ENCODE results near the gene TBC1D22A.

DNA sequence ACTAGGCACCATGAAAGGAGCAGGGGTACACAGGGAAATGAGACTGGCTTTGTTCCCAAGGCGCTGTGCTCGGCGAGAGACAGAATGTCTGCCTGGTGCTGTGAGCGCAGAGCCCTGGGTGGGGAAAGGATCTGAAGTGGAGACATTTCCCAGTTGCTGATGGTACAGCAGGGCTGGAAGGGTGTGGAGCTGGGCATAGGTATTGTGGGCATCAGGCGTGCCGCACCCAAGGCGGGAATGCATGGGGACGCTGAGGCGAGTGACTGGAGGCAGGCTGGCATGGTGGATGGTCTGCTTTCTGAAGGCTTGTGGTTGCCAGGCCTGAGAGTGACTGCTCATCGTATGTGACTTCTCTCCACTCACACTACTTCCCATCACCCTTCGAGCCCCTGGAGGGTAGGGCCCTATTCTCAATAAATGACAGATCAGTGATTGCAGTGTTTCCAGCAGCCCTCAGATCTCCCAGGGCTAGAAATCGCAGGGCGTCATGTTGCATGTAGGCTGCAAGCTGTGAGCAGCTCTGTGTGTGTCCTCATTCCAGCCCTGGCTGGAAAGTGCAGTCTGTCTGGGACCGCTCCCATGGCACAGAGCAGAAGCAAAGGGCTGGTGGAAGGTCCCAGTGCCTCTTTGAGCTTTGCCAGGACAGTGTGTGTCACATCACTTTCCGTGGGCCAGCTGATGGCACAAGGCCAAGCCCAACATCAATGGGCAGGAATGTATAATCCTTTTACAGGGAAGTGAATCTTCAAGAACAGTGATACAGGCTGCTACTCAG lies 67.7 kb downstream of the TBC1D22A start:
- TF ChIP-seq, protein P1, sequence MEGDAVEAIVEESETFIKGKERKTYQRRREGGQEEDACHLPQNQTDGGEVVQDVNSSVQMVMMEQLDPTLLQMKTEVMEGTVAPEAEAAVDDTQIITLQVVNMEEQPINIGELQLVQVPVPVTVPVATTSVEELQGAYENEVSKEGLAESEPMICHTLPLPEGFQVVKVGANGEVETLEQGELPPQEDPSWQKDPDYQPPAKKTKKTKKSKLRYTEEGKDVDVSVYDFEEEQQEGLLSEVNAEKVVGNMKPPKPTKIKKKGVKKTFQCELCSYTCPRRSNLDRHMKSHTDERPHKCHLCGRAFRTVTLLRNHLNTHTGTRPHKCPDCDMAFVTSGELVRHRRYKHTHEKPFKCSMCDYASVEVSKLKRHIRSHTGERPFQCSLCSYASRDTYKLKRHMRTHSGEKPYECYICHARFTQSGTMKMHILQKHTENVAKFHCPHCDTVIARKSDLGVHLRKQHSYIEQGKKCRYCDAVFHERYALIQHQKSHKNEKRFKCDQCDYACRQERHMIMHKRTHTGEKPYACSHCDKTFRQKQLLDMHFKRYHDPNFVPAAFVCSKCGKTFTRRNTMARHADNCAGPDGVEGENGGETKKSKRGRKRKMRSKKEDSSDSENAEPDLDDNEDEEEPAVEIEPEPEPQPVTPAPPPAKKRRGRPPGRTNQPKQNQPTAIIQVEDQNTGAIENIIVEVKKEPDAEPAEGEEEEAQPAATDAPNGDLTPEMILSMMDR (IDR thresholded peaks at IDR 0.05; ENCODE audit: poor library complexity, severe bottlenecking), result no peak
- no peak for TF ChIP-seq RAD21 (conservative IDR thresholded peaks at IDR 0.05)
